HCT116 (cell line): ENCODE results near the gene GNA12. TPM values are rescaled to one million over a fixed set of nuclear protein-coding genes. Genes with fewer than 3 reads are reported as not detected.

Experiments used
- ATAC-seq: fragments of 200-7000 bp; cut with Tn5 transposase; 2 replicates; pipeline ENCODE4 v1.9.1; 2020; ENCODE audit warnings: mild to moderate bottlenecking, moderate library complexity
- BruUV-seq: library from RNA; stranded (reverse); fragments of 400-500 nt; replicated peaks from 2 replicates; lab custom pipeline; 2021; lab: Mats Ljungman, UMichigan
- CTCF ChIA-PET: fragments of 300-600 bp; sonication (Branson Sonifier 250); formaldehyde crosslinking; loops from one replicate; lab custom pipeline; 2021; ENCODE audit warnings: antibody characterized with exemption; lab: Charles Lee
- POLR2A ChIA-PET: fragments of 300-600, 350-600 bp; sonication (Branson Sonifier 250); formaldehyde crosslinking; loops from one replicate; lab custom pipeline; 2021; ENCODE audit warnings: antibody characterized with exemption; lab: Charles Lee
- RAD21 ChIA-PET, 2 experiments: fragments of 300-600 bp; sonication (Branson Sonifier 250); formaldehyde crosslinking; loops; one replicate each; lab custom pipeline; 2023; ENCODE audit warnings: low total read pairs in 2 of 2; ENCODE audit not compliant: uncharacterized antibody in 2 of 2, unreplicated experiment in 2 of 2, low non-redundant PET in 1 of 2; lab: Charles Lee
- DNase-seq: peaks from one replicate; pipeline ENCODE4 v3.0.0-alpha.2; 2010; ENCODE audit warnings: low read depth, low spot score
- H2AFZ ChIP-seq: fragments of 200-600 bp; shearing (Covaris generic), sonication (generic); 2 replicates; pipeline ENCODE4 v1.6.1; 2017; ENCODE audit warnings: low read depth, mixed run types, mixed read lengths, antibody characterized with exemption, low read length; ENCODE audit not compliant: poor library complexity, severe bottlenecking
- H3K27ac ChIP-seq: 2 replicates; pipeline ENCODE4 v1.5.1; 2012; ENCODE audit warnings: low read depth, low read length
- H3K27me3 ChIP-seq: fragments of 200-600 bp; sonication (generic); 2 replicates; pipeline ENCODE4 v1.6.1; 2016; ENCODE audit warnings: mixed run types, low read length, mixed read lengths; ENCODE audit not compliant: insufficient read depth
- H3K36me3 ChIP-seq, 2 experiments: fragments of 200-500 bp in 1 of 2; fragments of 200-600 bp in 1 of 2; sonication (Bioruptor generic) in 1 of 2; sonication (generic) in 1 of 2; 2 replicates each; pipeline versions ENCODE4 v1.5.1 to v1.6.1; 2014 to 2016; ENCODE audit warnings: low read length in 2 of 2, inconsistent platforms in 1 of 2, mixed read lengths in 1 of 2, mixed run types in 1 of 2; ENCODE audit not compliant: insufficient read depth in 2 of 2, control insufficient read depth in 1 of 2
- H3K4me1 ChIP-seq, 2 experiments: fragments of 200-600 bp in 1 of 2; sonication (generic) in 1 of 2; 2 replicates each; pipeline versions ENCODE4 v1.5.1 to v1.6.1; 2012 to 2017; ENCODE audit warnings: low read length in 2 of 2, inconsistent platforms in 1 of 2, mild to moderate bottlenecking in 1 of 2, mixed read lengths in 1 of 2, mixed run types in 1 of 2, moderate library complexity in 1 of 2; ENCODE audit not compliant: insufficient read depth in 2 of 2, control insufficient read depth in 1 of 2
- H3K4me2 ChIP-seq: fragments of 200-600 bp; sonication (generic); 2 replicates; pipeline ENCODE4 v1.6.1; 2017; ENCODE audit warnings: mixed run types, low read length, mixed read lengths
- H3K4me3 ChIP-seq, 2 experiments: fragments of 200-600 bp in 1 of 2; sonication (generic) in 1 of 2; replicated peaks in 1 of 2; 2 replicates each; pipeline ENCODE4 v1.5.1; 2011 to 2016; ENCODE audit warnings: low read length in 2 of 2, control low read depth in 1 of 2, low read depth in 1 of 2, mild to moderate bottlenecking in 1 of 2, mixed read lengths in 1 of 2, mixed run types in 1 of 2
- H3K79me2 ChIP-seq: fragments of 200-600 bp; sonication (generic); 2 replicates; pipeline ENCODE4 v1.6.1; 2017; ENCODE audit warnings: mild to moderate bottlenecking, mixed run types, low read length, moderate library complexity, mixed read lengths; ENCODE audit not compliant: insufficient read depth
- H3K9ac ChIP-seq: fragments of 200-600 bp; sonication (generic); 2 replicates; pipeline ENCODE4 v1.6.1; 2016; ENCODE audit warnings: low read length, mixed read lengths
- H3K9me2 ChIP-seq: fragments of 200-600 bp; sonication (generic), shearing (Covaris generic); 2 replicates; pipeline ENCODE4 v1.6.1; 2017; ENCODE audit warnings: mixed run types, mild to moderate bottlenecking, moderate library complexity; ENCODE audit not compliant: insufficient read depth
- H3K9me3 ChIP-seq, 2 experiments: fragments of 200-500 bp in 1 of 2; fragments of 200-600 bp in 1 of 2; sonication (Bioruptor generic) in 1 of 2; sonication (generic) in 1 of 2; 2 replicates each; pipeline ENCODE4 v1.6.1; 2014 to 2017; ENCODE audit warnings: low read length in 2 of 2, mixed read lengths in 2 of 2, inconsistent platforms in 1 of 2, low read depth in 1 of 2, mild to moderate bottlenecking in 1 of 2, mixed run types in 1 of 2, moderate library complexity in 1 of 2; ENCODE audit not compliant: control insufficient read depth in 1 of 2, insufficient read depth in 1 of 2
- H4K20me1 ChIP-seq: fragments of 200-600 bp; sonication (generic), shearing (Covaris generic); 2 replicates; pipeline ENCODE4 v1.6.1; 2017; ENCODE audit warnings: mixed run types, mild to moderate bottlenecking, moderate library complexity; ENCODE audit not compliant: insufficient read depth
- CEBPB ChIP-seq: IDR thresholded peaks from 2 replicates; pipeline ENCODE4 v1.6.1; 2012; ENCODE audit warnings: low read depth
- EZH2 ChIP-seq: fragments of 200-600 bp; sonication (generic); IDR thresholded peaks from 2 replicates; pipeline ENCODE4 v1.6.1; 2017; ENCODE audit warnings: antibody characterized with exemption, mixed run types
- EZH2phosphoT487 ChIP-seq: fragments of 200-600 bp; IDR thresholded peaks from 2 replicates; pipeline ENCODE4 v1.6.1; 2018; ENCODE audit warnings: antibody characterized with exemption, borderline replicate concordance
- JUND ChIP-seq: IDR thresholded peaks from 2 replicates; pipeline ENCODE4 v1.6.1; 2012
- POLR2A ChIP-seq: IDR thresholded peaks from 2 replicates; pipeline ENCODE4 v1.7.0; 2011; ENCODE audit warnings: borderline replicate concordance; ENCODE audit not compliant: insufficient read depth, insufficient read length; ENCODE audit errors: extremely low read depth
- POLR2AphosphoS5 ChIP-seq: IDR thresholded peaks from 2 replicates; pipeline ENCODE4 v1.6.1; 2011; ENCODE audit warnings: mild to moderate bottlenecking, low read depth, low read length, moderate library complexity
- RAD21 ChIP-seq: IDR thresholded peaks from 2 replicates; pipeline ENCODE4 v1.6.1; 2012; ENCODE audit warnings: low read depth, mild to moderate bottlenecking
- SRF ChIP-seq: IDR thresholded peaks from 2 replicates; pipeline ENCODE4 v1.6.1; 2012; ENCODE audit warnings: low read depth
- TCF7L2 ChIP-seq: IDR thresholded peaks from 2 replicates; pipeline ENCODE4 v1.7.0; 2011; ENCODE audit warnings: borderline replicate concordance, inconsistent platforms; ENCODE audit not compliant: insufficient read depth, insufficient read length; ENCODE audit errors: extremely low read depth
- ZNF274 ChIP-seq: fragments of 200-500 bp; sonication (Bioruptor generic); IDR thresholded peaks from 2 replicates; pipeline ENCODE4 v1.6.1; 2014; ENCODE audit warnings: mild to moderate bottlenecking, low read depth, low read length, inconsistent platforms
- intact Hi-C: fragments of 100-400 bp; cut with micrococcal nuclease; formaldehyde crosslinking; loops from 2 replicates; pipeline ENCODE4 v1.10.0; 2022
- total RNA-seq: library from RNA; stranded (reverse); gene quantifications from one replicate; pipeline ENCODE4 v1.2.1, GENCODE V29; 2021; ENCODE audit not compliant: unreplicated experiment
- TF ChIP-seq, protein P1 (sequence below), 3 experiments: fragments of 200-600 bp in 1 of 3; sonication (generic) in 1 of 3; IDR thresholded peaks in 2 of 3; conservative IDR thresholded peaks in 1 of 3; 2 replicates each; pipeline ENCODE4 v1.5.1; 2012 to 2017; ENCODE audit warnings: low read depth in 2 of 3, low read length in 2 of 3, antibody characterized with exemption in 1 of 3, borderline replicate concordance in 1 of 3, control low read depth in 1 of 3, mild to moderate bottlenecking in 1 of 3, mixed read lengths in 1 of 3, mixed run types in 1 of 3, moderate library complexity in 1 of 3; ENCODE audit not compliant: insufficient read depth in 1 of 3
- TF ChIP-seq, protein P2 (sequence below): IDR thresholded peaks from 2 replicates; pipeline ENCODE4 v1.6.1; 2012
- TF ChIP-seq, protein P3 (sequence below): IDR thresholded peaks from 2 replicates; pipeline ENCODE4 v1.6.1; 2012

The GNA12 gene
- total RNA-seq, 1 experiment from 2014 or later, result 32.6 TPM

DNA sequence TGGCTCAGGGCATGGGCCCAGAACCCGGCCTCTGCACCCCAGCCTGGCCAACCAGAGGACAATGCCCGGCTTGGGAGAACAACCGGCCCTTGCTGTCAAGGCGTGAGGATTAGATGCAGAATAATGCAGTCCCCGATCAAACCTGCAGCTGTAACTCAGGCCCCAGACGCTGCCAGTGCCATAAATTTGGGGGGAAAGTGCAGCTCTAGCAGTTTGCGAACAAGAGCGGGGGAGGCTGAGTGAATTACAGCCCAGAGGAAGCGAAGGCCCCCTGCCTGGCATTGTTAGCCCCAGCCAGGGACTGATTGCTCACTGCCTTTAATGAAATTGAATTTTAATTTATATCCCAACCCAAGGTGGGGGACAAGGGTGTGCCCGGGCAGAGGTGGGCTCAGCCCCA is 38.0 kb upstream of the GNA12 start:
- Histone ChIP-seq H3K4me2 (no peak overlapping the region), H3K27me3 (no peaks in the 10 kb centered on the region), H3K9ac (no peak overlapping the region), H2AFZ (no peak overlapping the region), H3K79me2 (no peaks in the 10 kb centered on the region), H3K9me2 (no peaks in the 10 kb centered on the region), H3K4me1 (peaks cover 6 to 10% of the 10 kb centered on the region in 2 experiments), H3K36me3 (no peaks in the 10 kb centered on the region), H3K27ac (no peak overlapping the region), H4K20me1 (no peaks in the 10 kb centered on the region), H3K4me3 (no peak overlapping the region), H3K9me3 (no peaks in the 10 kb centered on the region)
- TF ChIP-seq, protein P1, sequence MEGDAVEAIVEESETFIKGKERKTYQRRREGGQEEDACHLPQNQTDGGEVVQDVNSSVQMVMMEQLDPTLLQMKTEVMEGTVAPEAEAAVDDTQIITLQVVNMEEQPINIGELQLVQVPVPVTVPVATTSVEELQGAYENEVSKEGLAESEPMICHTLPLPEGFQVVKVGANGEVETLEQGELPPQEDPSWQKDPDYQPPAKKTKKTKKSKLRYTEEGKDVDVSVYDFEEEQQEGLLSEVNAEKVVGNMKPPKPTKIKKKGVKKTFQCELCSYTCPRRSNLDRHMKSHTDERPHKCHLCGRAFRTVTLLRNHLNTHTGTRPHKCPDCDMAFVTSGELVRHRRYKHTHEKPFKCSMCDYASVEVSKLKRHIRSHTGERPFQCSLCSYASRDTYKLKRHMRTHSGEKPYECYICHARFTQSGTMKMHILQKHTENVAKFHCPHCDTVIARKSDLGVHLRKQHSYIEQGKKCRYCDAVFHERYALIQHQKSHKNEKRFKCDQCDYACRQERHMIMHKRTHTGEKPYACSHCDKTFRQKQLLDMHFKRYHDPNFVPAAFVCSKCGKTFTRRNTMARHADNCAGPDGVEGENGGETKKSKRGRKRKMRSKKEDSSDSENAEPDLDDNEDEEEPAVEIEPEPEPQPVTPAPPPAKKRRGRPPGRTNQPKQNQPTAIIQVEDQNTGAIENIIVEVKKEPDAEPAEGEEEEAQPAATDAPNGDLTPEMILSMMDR (IDR thresholded peaks at IDR 0.05 in 2 of 3, conservative IDR thresholded peaks at IDR 0.05 in 1 of 3; ENCODE audit: borderline replicate concordance in 1 of 3, insufficient read depth in 1 of 3, low read depth in 2 of 3, low read length in 2 of 3), result no peak
- no peak for TF ChIP-seq ZNF274
- TF ChIP-seq RAD21, result no peak
- no peak for TF ChIP-seq CEBPB
- no peak for TF ChIP-seq SRF
- TF ChIP-seq TCF7L2, result no peak
- TF ChIP-seq, protein P2, sequence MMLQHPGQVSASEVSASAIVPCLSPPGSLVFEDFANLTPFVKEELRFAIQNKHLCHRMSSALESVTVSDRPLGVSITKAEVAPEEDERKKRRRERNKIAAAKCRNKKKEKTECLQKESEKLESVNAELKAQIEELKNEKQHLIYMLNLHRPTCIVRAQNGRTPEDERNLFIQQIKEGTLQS, result no peak
- no peak for TF ChIP-seq JUND
- TF ChIP-seq, protein P3, sequence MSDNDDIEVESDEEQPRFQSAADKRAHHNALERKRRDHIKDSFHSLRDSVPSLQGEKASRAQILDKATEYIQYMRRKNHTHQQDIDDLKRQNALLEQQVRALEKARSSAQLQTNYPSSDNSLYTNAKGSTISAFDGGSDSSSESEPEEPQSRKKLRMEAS, result no peak
- no peak for TF ChIP-seq POLR2A
- TF ChIP-seq EZH2, result no peak
- no peak for TF ChIP-seq EZH2phosphoT487
- TF ChIP-seq POLR2AphosphoS5, result no peak
- DNase-seq (no peak), ATAC-seq (no peak)
- ChIA-PET CTCF (no interaction called here), RAD21 (no interaction called here), POLR2A (no interaction called here)
- intact Hi-C loops, result no loop called here
- no TSS peak for BruUV-seq
